Activated naive CD4-positive, alpha-beta T cell treated with anti-CD3 and anti-CD28 coated beads for 36 hours (primary cell): Measurements from ENCODE around the gene NREP. TPM values are rescaled to one million over a fixed set of nuclear protein-coding genes. Genes with fewer than 3 reads are reported as not detected.

Source experiments
- CTCF ChIA-PET: fragments of 350-600 bp; sonication (Branson Sonifier 250); formaldehyde crosslinking; loops from one replicate; lab custom pipeline; 2021; ENCODE audit warnings: antibody characterized with exemption; lab: Charles Lee
- DNase-seq: peaks from one replicate; pipeline ENCODE4 v3.0.0-alpha.2; 2020
- H3K27ac Mint-ChIP-seq: one replicate; pipeline ENCODE4 v1.8.0; 2021; ENCODE audit warnings: mild to moderate bottlenecking, mixed read lengths
- H3K27me3 Mint-ChIP-seq: one replicate; pipeline ENCODE4 v1.8.0; 2021; ENCODE audit warnings: low read depth, mixed read lengths
- H3K36me3 Mint-ChIP-seq: one replicate; pipeline ENCODE4 v1.8.0; 2021; ENCODE audit warnings: low read depth, mixed read lengths
- H3K4me1 Mint-ChIP-seq: one replicate; pipeline ENCODE4 v1.8.0; 2021; ENCODE audit warnings: low read depth, mixed read lengths
- H3K4me3 Mint-ChIP-seq: one replicate; pipeline ENCODE4 v1.8.0; 2021; ENCODE audit warnings: mild to moderate bottlenecking, moderate library complexity, mixed read lengths
- H3K9me3 Mint-ChIP-seq: one replicate; pipeline ENCODE4 v1.8.0; 2021; ENCODE audit warnings: mixed read lengths
- intact Hi-C: fragments of 100-400 bp; cut with micrococcal nuclease; formaldehyde crosslinking; loops from one replicate; pipeline ENCODE4 v1.15.1; 2023
- total RNA-seq, 2 experiments: library from RNA; stranded (reverse); gene quantifications; one replicate each; pipeline ENCODE4 v1.2.3, GENCODE V29; 2021

NREP gene
- total RNA-seq, 2 experiments from 2014 or later: 6.8 to 7.3 TPM

GRCh38 chr5:111680737-111681413 lies 76.1 kb downstream of the NREP start:
- H3K27me3 Mint-ChIP-seq: peaks cover 5% of the 10 kb centered on the region
- H3K9me3 Mint-ChIP-seq: no peaks in the 10 kb centered on the region
- intact Hi-C loops: no loop called here
- H3K4me1 Mint-ChIP-seq: no peaks in the 10 kb centered on the region
- H3K4me3 Mint-ChIP-seq: no peak overlapping the region
- no peak overlapping the region for H3K27ac Mint-ChIP-seq
- CTCF ChIA-PET: no interaction called here
- H3K36me3 Mint-ChIP-seq: no peaks in the 10 kb centered on the region
- DNase-seq: no peak

DNA sequence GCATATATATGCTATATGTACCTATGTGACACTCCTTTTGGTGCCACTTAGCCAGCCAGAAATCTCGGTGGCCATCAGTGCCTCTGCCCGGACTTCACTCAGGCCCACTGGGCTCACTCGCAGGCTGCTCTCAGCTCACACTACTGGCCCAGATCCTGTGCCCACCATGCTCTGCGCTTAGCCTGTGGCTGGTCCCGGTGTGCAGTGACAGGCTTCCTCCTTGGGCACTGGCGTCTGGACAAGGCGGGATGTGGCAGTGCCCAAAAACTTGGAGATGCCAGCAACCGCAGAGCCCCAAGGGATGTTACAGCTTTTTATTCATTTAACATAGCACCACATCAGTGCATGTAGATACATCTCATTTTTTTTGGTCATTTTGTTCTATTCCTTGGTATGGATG lies 77.4 kb downstream of the NREP start:
- CTCF ChIA-PET: no interaction called here
- H3K27ac Mint-ChIP-seq: no peak overlapping the region
- intact Hi-C loops: no loop called here

More for the DNA sequence above, 77.4 kb downstream of the NREP start:
- Mint-ChIP-seq H3K36me3 (no peaks in the 10 kb centered on the region), H3K27me3 (peaks cover 5% of the 10 kb centered on the region), H3K4me1 (no peaks in the 10 kb centered on the region), H3K9me3 (no peaks in the 10 kb centered on the region), H3K4me3 (no peak overlapping the region)
- no peak for DNase-seq

Other genes with a start within 250 kb of the NREP start
- gene STARD4, start 244.7 kb downstream of the NREP start, total RNA-seq: 10 to 100 TPM; 45.0 to 47.1 TPM